ENCODE results near the gene DUSP6.

DNA sequence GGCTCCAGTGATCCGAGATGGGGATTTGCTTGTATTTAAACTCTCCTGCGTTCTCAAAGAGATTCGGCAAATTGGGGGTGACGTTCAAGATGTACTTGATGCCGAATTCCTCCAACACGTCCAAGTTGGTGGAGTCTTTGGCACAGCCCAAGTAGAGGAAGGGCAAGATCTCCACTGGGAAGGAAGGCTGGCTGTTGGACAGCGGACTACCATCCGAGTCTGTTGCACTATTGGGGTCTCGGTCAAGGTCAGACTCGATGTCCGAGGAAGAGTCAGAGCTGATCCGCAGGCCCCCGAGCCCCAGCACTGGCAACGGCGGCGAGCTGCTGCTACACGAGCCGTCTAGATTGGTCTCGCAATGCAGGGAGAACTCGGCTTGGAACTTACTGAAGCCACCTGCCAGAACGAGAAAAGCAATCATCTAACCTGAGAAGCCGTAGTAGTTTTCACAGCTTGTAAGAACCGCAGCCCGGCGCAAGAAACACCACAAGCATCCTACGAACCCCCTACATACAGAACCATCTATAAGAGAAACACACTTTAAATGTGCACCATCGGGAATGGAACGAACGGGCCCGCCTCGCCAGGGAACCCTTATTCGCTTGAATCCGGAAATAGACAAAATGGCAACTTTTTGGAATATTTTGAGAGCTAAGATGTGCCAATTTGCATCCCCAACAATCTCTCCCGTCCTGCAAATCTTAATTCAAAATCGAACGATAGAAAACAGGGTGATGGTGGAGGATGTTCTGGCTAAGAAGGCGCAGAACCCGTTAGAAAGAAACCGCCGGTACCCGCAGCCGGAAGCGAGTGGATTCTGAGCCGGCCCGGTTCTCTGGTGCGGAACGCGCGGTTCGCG is 1.4 kb downstream of the DUSP6 start:
- no peak for TF ChIP-seq GTF2F1 (IDR thresholded peaks at IDR 0.05; ENCODE audit: borderline replicate concordance, low read depth, low read length)
- TF ChIP-seq, protein P1, sequence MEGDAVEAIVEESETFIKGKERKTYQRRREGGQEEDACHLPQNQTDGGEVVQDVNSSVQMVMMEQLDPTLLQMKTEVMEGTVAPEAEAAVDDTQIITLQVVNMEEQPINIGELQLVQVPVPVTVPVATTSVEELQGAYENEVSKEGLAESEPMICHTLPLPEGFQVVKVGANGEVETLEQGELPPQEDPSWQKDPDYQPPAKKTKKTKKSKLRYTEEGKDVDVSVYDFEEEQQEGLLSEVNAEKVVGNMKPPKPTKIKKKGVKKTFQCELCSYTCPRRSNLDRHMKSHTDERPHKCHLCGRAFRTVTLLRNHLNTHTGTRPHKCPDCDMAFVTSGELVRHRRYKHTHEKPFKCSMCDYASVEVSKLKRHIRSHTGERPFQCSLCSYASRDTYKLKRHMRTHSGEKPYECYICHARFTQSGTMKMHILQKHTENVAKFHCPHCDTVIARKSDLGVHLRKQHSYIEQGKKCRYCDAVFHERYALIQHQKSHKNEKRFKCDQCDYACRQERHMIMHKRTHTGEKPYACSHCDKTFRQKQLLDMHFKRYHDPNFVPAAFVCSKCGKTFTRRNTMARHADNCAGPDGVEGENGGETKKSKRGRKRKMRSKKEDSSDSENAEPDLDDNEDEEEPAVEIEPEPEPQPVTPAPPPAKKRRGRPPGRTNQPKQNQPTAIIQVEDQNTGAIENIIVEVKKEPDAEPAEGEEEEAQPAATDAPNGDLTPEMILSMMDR (IDR thresholded peaks at IDR 0.05; ENCODE audit: control extremely low read depth in 1 of 3, insufficient read depth in 1 of 3, low read depth in 1 of 3, low read length in 3 of 3), result no peak
- no peak for TF ChIP-seq EP300 (IDR thresholded peaks at IDR 0.05; ENCODE audit: borderline replicate concordance in 1 of 2, low read depth in 2 of 2, low read length in 2 of 2)
- no peak for TF ChIP-seq BRCA1 (IDR thresholded peaks at IDR 0.05; ENCODE audit: low read depth, low read length)
- TF ChIP-seq POLR2A (IDR thresholded peaks at IDR 0.05; ENCODE audit: control extremely low read depth in 1 of 2, low read depth in 2 of 2, low read length in 2 of 2), result peak in 1 of 2 experiments; percentile 34; a peak in 1 of 3 replicates
- no peak for TF ChIP-seq CBX5 (IDR thresholded peaks at IDR 0.05; ENCODE audit: low read depth, low read length)
- no peak for TF ChIP-seq RXRA (IDR thresholded peaks at IDR 0.05; ENCODE audit: insufficient read depth, low read depth, low read length)
- no peak; the same call in 1 of the 2 replicates for TF ChIP-seq TAF1 (IDR thresholded peaks at IDR 0.05; ENCODE audit: low read depth, low read length)
